H9 (cell line): ENCODE results near the gene PSKH1. TPM values are rescaled to one million over a fixed set of nuclear protein-coding genes. Genes with fewer than 3 reads are reported as not detected.

Source experiments
- DNase-seq: peaks from one replicate; pipeline ENCODE4 v3.0.0-alpha.2; 2017
- H2AFZ ChIP-seq: one replicate; pipeline ENCODE4 v1.6.1; 2013; ENCODE audit warnings: mild to moderate bottlenecking, low read length, control low read depth, moderate library complexity
- H2AK5ac ChIP-seq: 2 replicates; pipeline ENCODE4 v1.6.1; 2013; ENCODE audit warnings: low read length, control low read depth, mixed read lengths; ENCODE audit not compliant: insufficient read length
- H2BK120ac ChIP-seq: one replicate; pipeline ENCODE4 v1.6.1; 2013; ENCODE audit warnings: low read depth, mild to moderate bottlenecking, low read length, control low read depth, inconsistent platforms; ENCODE audit not compliant: poor library complexity, severe bottlenecking
- H2BK12ac ChIP-seq: 2 replicates; pipeline ENCODE4 v1.6.1; 2013; ENCODE audit warnings: low read length, control low read depth, mixed read lengths, low read depth; ENCODE audit not compliant: insufficient read length
- H2BK15ac ChIP-seq: 2 replicates; pipeline ENCODE4 v1.6.1; 2013; ENCODE audit warnings: low read depth, low read length, control low read depth
- H2BK20ac ChIP-seq: one replicate; pipeline ENCODE4 v1.6.1; 2013; ENCODE audit warnings: low read depth, mild to moderate bottlenecking, low read length, control low read depth, inconsistent platforms; ENCODE audit not compliant: poor library complexity, severe bottlenecking
- H2BK5ac ChIP-seq: 2 replicates; pipeline ENCODE4 v1.6.1; 2013; ENCODE audit warnings: low read length, control low read depth, mixed read lengths; ENCODE audit not compliant: insufficient read length
- H3K14ac ChIP-seq: 2 replicates; pipeline ENCODE4 v1.6.1; 2013; ENCODE audit warnings: low read length, control low read depth; ENCODE audit not compliant: insufficient read depth
- H3K18ac ChIP-seq: 2 replicates; pipeline ENCODE4 v1.6.1; 2013; ENCODE audit warnings: low read depth, mild to moderate bottlenecking, mixed read lengths, low read length, control low read depth; ENCODE audit not compliant: insufficient read length
- H3K23ac ChIP-seq: 2 replicates; pipeline ENCODE4 v1.6.1; 2013; ENCODE audit warnings: low read length, control low read depth, mixed read lengths, low read depth; ENCODE audit not compliant: insufficient read length
- H3K23me2 ChIP-seq: 2 replicates; pipeline ENCODE4 v1.6.1; 2013; ENCODE audit warnings: low read depth, mild to moderate bottlenecking, mixed read lengths, low read length, control low read depth; ENCODE audit not compliant: insufficient read length, poor library complexity, severe bottlenecking
- H3K27ac ChIP-seq: 2 replicates; pipeline ENCODE4 v1.5.1; 2013; ENCODE audit warnings: low read length, control low read depth, mixed read lengths, low read depth; ENCODE audit not compliant: insufficient read length
- H3K27me3 ChIP-seq: 2 replicates; pipeline ENCODE4 v1.6.1; 2013; ENCODE audit warnings: low read length, control low read depth, inconsistent platforms; ENCODE audit not compliant: insufficient read depth
- H3K4ac ChIP-seq: 2 replicates; pipeline ENCODE4 v1.6.1; 2013; ENCODE audit warnings: low read depth, mild to moderate bottlenecking, control low read depth, inconsistent platforms, low read length, moderate library complexity
- H3K4me1 ChIP-seq: 2 replicates; pipeline ENCODE4 v1.6.1; 2013; ENCODE audit warnings: low read length, control low read depth, inconsistent platforms; ENCODE audit not compliant: insufficient read depth
- H3K4me2 ChIP-seq: 2 replicates; pipeline ENCODE4 v1.6.1; 2013; ENCODE audit warnings: low read length, control low read depth, mixed read lengths; ENCODE audit not compliant: insufficient read length, insufficient read depth
- H3K56ac ChIP-seq: 2 replicates; pipeline ENCODE4 v1.6.1; 2013; ENCODE audit warnings: low read depth, mild to moderate bottlenecking, mixed read lengths, low read length, control low read depth; ENCODE audit not compliant: insufficient read length
- H3K79me1 ChIP-seq: 2 replicates; pipeline ENCODE4 v1.6.1; 2013; ENCODE audit warnings: low read depth, mild to moderate bottlenecking, moderate library complexity, low read length, control low read depth, inconsistent platforms; ENCODE audit not compliant: insufficient read depth, poor library complexity, severe bottlenecking
- H3K79me2 ChIP-seq: 2 replicates; pipeline ENCODE4 v1.6.1; 2013; ENCODE audit warnings: low read length, control low read depth, inconsistent platforms; ENCODE audit not compliant: insufficient read depth
- H3K9ac ChIP-seq: 2 replicates; pipeline ENCODE4 v1.6.1; 2013; ENCODE audit warnings: low read length, control low read depth, mixed read lengths; ENCODE audit not compliant: insufficient read length; ENCODE audit errors: extremely low read depth
- H3K9me3 ChIP-seq: one replicate; pipeline ENCODE4 v1.6.1; 2013; ENCODE audit warnings: low read depth, low read length, inconsistent platforms; ENCODE audit not compliant: control insufficient read depth
- H3T11ph ChIP-seq: one replicate; pipeline ENCODE4 v1.6.1; 2013; ENCODE audit warnings: mild to moderate bottlenecking, low read length, control low read depth, inconsistent platforms
- H4K20me1 ChIP-seq: one replicate; pipeline ENCODE4 v1.6.1; 2013; ENCODE audit not compliant: control insufficient read depth, insufficient read length, insufficient read depth
- H4K5ac ChIP-seq: 2 replicates; pipeline ENCODE4 v1.6.1; 2013; ENCODE audit warnings: low read depth, mild to moderate bottlenecking, mixed read lengths, low read length, control low read depth; ENCODE audit not compliant: insufficient read length
- H4K8ac ChIP-seq: replicated peaks from 2 replicates; pipeline ENCODE4 v1.6.1; 2013; ENCODE audit warnings: low read length, control low read depth, mixed read lengths, low read depth; ENCODE audit not compliant: insufficient read length
- H4K91ac ChIP-seq: 2 replicates; pipeline ENCODE4 v1.6.1; 2013; ENCODE audit warnings: low read depth, mild to moderate bottlenecking, moderate library complexity, mixed read lengths, low read length, control low read depth; ENCODE audit not compliant: insufficient read length
- H3K27ac Mint-ChIP-seq, 3 experiments: 2 replicates in 2 of 3; 3 replicates in 1 of 3; pipeline ENCODE4 v1.8.0; 2020 to 2021; ENCODE audit warnings: mixed read lengths in 3 of 3, mild to moderate bottlenecking in 1 of 3, moderate library complexity in 1 of 3
- H3K27me3 Mint-ChIP-seq: 2 replicates; pipeline ENCODE4 v1.8.0; 2021; ENCODE audit warnings: low read depth, mild to moderate bottlenecking, moderate library complexity, mixed read lengths
- H3K36me3 Mint-ChIP-seq, 3 experiments: 2 replicates in 2 of 3; 3 replicates in 1 of 3; pipeline ENCODE4 v1.8.0; 2020 to 2021; ENCODE audit warnings: low read depth in 3 of 3, mixed read lengths in 3 of 3; ENCODE audit not compliant: insufficient read depth in 1 of 3
- H3K4me1 Mint-ChIP-seq, 2 experiments: 2 replicates each; pipeline ENCODE4 v1.8.0; 2020; ENCODE audit warnings: mixed read lengths in 2 of 2
- H3K4me3 Mint-ChIP-seq, 2 experiments: 2 replicates in 1 of 2; 3 replicates in 1 of 2; pipeline ENCODE4 v1.8.0; 2020 to 2021; ENCODE audit warnings: mild to moderate bottlenecking in 2 of 2, mixed read lengths in 2 of 2, moderate library complexity in 1 of 2
- H3K9me3 Mint-ChIP-seq, 2 experiments: 2 replicates in 1 of 2; 3 replicates in 1 of 2; pipeline ENCODE4 v1.8.0; 2020; ENCODE audit warnings: mild to moderate bottlenecking in 2 of 2, mixed read lengths in 2 of 2, moderate library complexity in 1 of 2
- CTCF ChIP-seq: fragments of 200-600 bp; sonication (generic); conservative IDR thresholded peaks from 3 replicates; pipeline ENCODE4 v1.8.0; 2021; ENCODE audit warnings: antibody characterized with exemption, mild to moderate bottlenecking
- WGBS: extraction: QIAGEN DNeasy Blood & Tissue Kit; methylation state at CpG from one replicate; pipeline ENCODE4 v1.1.7; 2013; ENCODE audit warnings: missing lambda C conversion rate, low lambda C conversion rate, mixed read lengths; ENCODE audit not compliant: insufficient read length; ENCODE audit errors: extremely low coverage; 5-methylcytosine and 5-hydroxymethylcytosine counted together
- total RNA-seq: library from RNA; stranded (reverse); gene quantifications from 2 replicates; pipeline ENCODE4 v1.2.1, GENCODE V29; 2021

PSKH1 gene
- total RNA-seq, 1 experiment from 2014 or later: 29.1 TPM

- H2BK15ac ChIP-seq: no peak overlapping the region
- H3K9ac ChIP-seq: peak overlapping the region; percentile 80
- TF ChIP-seq CTCF: no peak
- Mint-ChIP-seq H3K4me3 (peak overlapping the region; percentile 73 to 91), H3K9me3 (peaks cover 0 to 2% of the 10 kb centered on the region in 2 experiments; a peak in 1 of 5 replicates), H3K27me3 (no peaks in the 10 kb centered on the region), H3K36me3 (peaks cover 9 to 19% (median 11%) of the 10 kb centered on the region in 3 experiments), H3K4me1 (peaks cover 46 to 52% of the 10 kb centered on the region in 2 experiments), H3K27ac (peak overlapping the region; percentile 93 to 98 (median 96); a peak in 6 of 7 replicates)
- H4K8ac ChIP-seq: no peak overlapping the region
- no peak overlapping the region for H3T11ph ChIP-seq
- H4K91ac ChIP-seq: no peak overlapping the region
- no peak overlapping the region for H4K5ac ChIP-seq
- H3K23ac ChIP-seq: no peak overlapping the region
- H2BK20ac ChIP-seq: no peak overlapping the region
- H3K56ac ChIP-seq: no peak overlapping the region
- H3K4ac ChIP-seq: no peak overlapping the region
- no peak overlapping the region for H2BK5ac ChIP-seq
- H3K9me3 ChIP-seq: no peaks in the 10 kb centered on the region
- no peak overlapping the region for H2BK12ac ChIP-seq
- H3K27ac ChIP-seq: peak overlapping the region; percentile 61
- no CpG with 5 or more reads among the region's 5 CpGs for WGBS
- no peak overlapping the region for H2AFZ ChIP-seq
- no peaks in the 10 kb centered on the region for H4K20me1 ChIP-seq
- H3K4me1 ChIP-seq: peaks cover 10% of the 10 kb centered on the region; the same call in 1 of the 2 replicates
- no peak overlapping the region for H3K14ac ChIP-seq
- H3K18ac ChIP-seq: no peak overlapping the region
- H3K79me1 ChIP-seq: no peaks in the 10 kb centered on the region
- H3K23me2 ChIP-seq: peaks cover 14% of the 10 kb centered on the region
- peak overlapping the region; percentile 82 for H3K4me2 ChIP-seq
- no peak overlapping the region for H2BK120ac ChIP-seq
- no peak for DNase-seq
- no peaks in the 10 kb centered on the region for H3K27me3 ChIP-seq
- no peak overlapping the region for H2AK5ac ChIP-seq
- peaks cover 20% of the 10 kb centered on the region; the same call in 1 of the 2 replicates for H3K79me2 ChIP-seq
Observed at GRCh38 chr16:67845291-67846062, 47.6 kb upstream of the PSKH1 start.
